Thyroid gland (tissue), 4 donors: Measurements from ENCODE around the gene P3R3URF.

Experiments
- POLR2A ChIP-seq, 2 donors: fragments of 450-650 bp; IDR thresholded peaks; one replicate each; pipeline ENCODE4 v1.6.1; 2017; ENCODE audit warnings: antibody characterized with exemption in 2 of 2, mild to moderate bottlenecking in 2 of 2, moderate library complexity in 1 of 2
- TF ChIP-seq, protein P1 (sequence below), 6 experiments: fragments of 200-600 bp in 3 of 6; fragments of 450-650 bp in 3 of 6; sonication (generic) in 3 of 6; IDR thresholded peaks; one replicate each; pipeline ENCODE4 v1.5.1; 2016 to 2019; ENCODE audit warnings: antibody characterized with exemption in 6 of 6, mild to moderate bottlenecking in 2 of 6, inconsistent platforms in 1 of 6, moderate library complexity in 1 of 6

DNA sequence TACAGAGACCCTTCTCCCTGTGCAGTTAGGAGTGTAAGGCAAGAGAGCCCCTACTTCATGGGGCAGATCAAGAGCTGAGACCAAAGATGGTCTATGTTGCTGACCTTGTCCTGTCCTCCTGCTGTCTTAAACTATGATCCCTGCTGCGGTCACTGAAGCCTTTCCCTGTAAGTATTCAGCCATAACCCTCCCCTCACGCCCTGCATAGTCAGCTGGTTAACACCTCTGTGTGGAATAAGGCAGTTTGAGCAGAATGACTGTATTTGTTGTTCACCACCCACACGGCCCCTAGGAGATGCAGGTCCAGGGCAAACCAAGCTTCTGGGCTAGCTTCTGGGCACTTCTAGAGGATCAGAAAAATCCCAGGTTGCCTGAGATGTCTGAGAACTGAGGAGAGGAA lies 1.0 kb downstream of the P3R3URF start:
- TF ChIP-seq POLR2A (IDR thresholded peaks at IDR 0.05): no peak
- TF ChIP-seq, protein P1, sequence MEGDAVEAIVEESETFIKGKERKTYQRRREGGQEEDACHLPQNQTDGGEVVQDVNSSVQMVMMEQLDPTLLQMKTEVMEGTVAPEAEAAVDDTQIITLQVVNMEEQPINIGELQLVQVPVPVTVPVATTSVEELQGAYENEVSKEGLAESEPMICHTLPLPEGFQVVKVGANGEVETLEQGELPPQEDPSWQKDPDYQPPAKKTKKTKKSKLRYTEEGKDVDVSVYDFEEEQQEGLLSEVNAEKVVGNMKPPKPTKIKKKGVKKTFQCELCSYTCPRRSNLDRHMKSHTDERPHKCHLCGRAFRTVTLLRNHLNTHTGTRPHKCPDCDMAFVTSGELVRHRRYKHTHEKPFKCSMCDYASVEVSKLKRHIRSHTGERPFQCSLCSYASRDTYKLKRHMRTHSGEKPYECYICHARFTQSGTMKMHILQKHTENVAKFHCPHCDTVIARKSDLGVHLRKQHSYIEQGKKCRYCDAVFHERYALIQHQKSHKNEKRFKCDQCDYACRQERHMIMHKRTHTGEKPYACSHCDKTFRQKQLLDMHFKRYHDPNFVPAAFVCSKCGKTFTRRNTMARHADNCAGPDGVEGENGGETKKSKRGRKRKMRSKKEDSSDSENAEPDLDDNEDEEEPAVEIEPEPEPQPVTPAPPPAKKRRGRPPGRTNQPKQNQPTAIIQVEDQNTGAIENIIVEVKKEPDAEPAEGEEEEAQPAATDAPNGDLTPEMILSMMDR (IDR thresholded peaks at IDR 0.05): no peak
